ENCODE data around the gene JMJD4.

DNA sequence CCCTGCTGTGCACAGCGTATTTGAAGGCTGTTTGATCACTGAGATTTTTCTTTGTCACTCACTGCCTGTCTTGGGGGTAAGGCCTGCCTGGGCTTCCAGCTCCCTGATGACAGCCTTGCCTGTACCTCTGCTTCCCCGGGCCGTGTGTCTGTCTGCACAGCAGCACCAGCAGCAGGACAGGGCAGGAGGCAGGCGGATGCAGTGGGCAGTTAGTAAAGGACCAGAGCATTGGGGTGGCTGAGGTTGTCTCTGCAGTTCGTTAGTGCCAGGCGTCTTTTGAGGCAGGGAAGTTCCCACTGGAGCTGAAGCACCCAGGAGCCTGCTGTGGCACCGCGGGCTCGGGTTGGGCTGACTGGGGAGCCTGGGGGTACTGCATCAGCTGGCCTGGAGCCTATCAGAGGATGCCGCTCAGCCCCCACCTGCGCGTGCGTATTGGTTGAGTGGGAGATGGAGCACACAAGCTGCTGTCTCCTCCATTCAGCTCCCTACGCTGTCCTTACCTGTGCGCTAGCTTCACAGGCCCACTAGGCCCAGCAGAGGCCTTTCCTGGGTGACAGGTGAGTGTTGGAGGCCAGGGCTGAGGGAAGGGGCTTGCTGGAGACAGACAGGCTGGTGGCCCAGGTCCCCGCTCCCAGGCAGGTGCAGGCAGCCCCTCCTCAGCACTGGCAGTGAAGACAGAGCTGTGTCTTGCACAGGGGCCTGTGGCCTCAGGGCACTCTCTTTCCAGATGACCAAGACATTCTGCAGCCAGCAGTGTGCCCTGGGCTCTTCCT is 28.3 kb upstream of the JMJD4 start:
- TF ChIP-seq ZNF274 (IDR thresholded peaks at IDR 0.05; ENCODE audit: low read depth, low read length) (no peak), CEBPB (IDR thresholded peaks at IDR 0.05; ENCODE audit: low read depth) (no peak), YY1 (IDR thresholded peaks at IDR 0.05; ENCODE audit: extremely low read depth, insufficient replicate concordance, low read depth, low read length) (no peak), POLR2AphosphoS5 (IDR thresholded peaks at IDR 0.05; ENCODE audit: low read depth, low read length) (no peak), RAD21 (IDR thresholded peaks at IDR 0.05; ENCODE audit: low read depth) (no peak), EZH2phosphoT487 (IDR thresholded peaks at IDR 0.05; ENCODE audit: borderline replicate concordance) (no peak), POLR2A (IDR thresholded peaks at IDR 0.05; ENCODE audit: borderline replicate concordance, extremely low read depth, insufficient read depth, insufficient read length) (no peak), EGR1 (IDR thresholded peaks at IDR 0.05; ENCODE audit: low read depth) (no peak), JUND (IDR thresholded peaks at IDR 0.05) (no peak), EZH2 (IDR thresholded peaks at IDR 0.05) (no peak), MAX (IDR thresholded peaks at IDR 0.05) (no peak)
- TF ChIP-seq, protein P1, sequence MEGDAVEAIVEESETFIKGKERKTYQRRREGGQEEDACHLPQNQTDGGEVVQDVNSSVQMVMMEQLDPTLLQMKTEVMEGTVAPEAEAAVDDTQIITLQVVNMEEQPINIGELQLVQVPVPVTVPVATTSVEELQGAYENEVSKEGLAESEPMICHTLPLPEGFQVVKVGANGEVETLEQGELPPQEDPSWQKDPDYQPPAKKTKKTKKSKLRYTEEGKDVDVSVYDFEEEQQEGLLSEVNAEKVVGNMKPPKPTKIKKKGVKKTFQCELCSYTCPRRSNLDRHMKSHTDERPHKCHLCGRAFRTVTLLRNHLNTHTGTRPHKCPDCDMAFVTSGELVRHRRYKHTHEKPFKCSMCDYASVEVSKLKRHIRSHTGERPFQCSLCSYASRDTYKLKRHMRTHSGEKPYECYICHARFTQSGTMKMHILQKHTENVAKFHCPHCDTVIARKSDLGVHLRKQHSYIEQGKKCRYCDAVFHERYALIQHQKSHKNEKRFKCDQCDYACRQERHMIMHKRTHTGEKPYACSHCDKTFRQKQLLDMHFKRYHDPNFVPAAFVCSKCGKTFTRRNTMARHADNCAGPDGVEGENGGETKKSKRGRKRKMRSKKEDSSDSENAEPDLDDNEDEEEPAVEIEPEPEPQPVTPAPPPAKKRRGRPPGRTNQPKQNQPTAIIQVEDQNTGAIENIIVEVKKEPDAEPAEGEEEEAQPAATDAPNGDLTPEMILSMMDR (IDR thresholded peaks at IDR 0.05 in 2 of 3, conservative IDR thresholded peaks at IDR 0.05 in 1 of 3; ENCODE audit: borderline replicate concordance in 1 of 3, insufficient read depth in 1 of 3, low read depth in 2 of 3, low read length in 2 of 3), result no peak
